ENCODE results near the gene PIP5KL1.

GRCh38 chr9:127885508-127886281 is 44.9 kb downstream of the PIP5KL1 start:
- no peak for TF ChIP-seq EZH2 (IDR thresholded peaks at IDR 0.05; ENCODE audit: low read length, unreplicated experiment)
- no peak for TF ChIP-seq CTCF (conservative IDR thresholded peaks at IDR 0.05; ENCODE audit: low read depth, low read length)
